ENCODE data around the gene COL1A2.
A peak's percentile ranks its signal among the peaks of the same experiment; 100 is the strongest.

COL1A2 gene

GRCh38 chr7:94439893-94440381 lies 45.2 kb downstream of the COL1A2 start:
- no peak for DNase-seq

GRCh38 chr7:94440451-94441039 lies 45.9 kb downstream of the COL1A2 start:
- no peak for DNase-seq

GRCh38 chr7:94441138-94441537 lies 46.4 kb downstream of the COL1A2 start:
- no peak for DNase-seq

- no peak for DNase-seq
Observed at GRCh38 chr7:94442639-94443038, 47.9 kb downstream of the COL1A2 start.

GRCh38 chr7:94444813-94445212 lies 50.1 kb downstream of the COL1A2 start:
- no peak for DNase-seq

GRCh38 chr7:94445696-94446194 lies 51.0 kb downstream of the COL1A2 start:
- DNase-seq, result no peak

- DNase-seq, result no peak
Observed at GRCh38 chr7:94446308-94446707, 51.6 kb downstream of the COL1A2 start.

- peak; percentile 40 for DNase-seq
Observed at GRCh38 chr7:94449151-94449725, 54.5 kb downstream of the COL1A2 start.

- DNase-seq, result no peak
Observed at GRCh38 chr7:94450044-94450697, 55.5 kb downstream of the COL1A2 start.

GRCh38 chr7:94451187-94451586 lies 56.5 kb downstream of the COL1A2 start:
- DNase-seq, result no peak

GRCh38 chr7:94452239-94452638 lies 57.5 kb downstream of the COL1A2 start:
- DNase-seq, result no peak

GRCh38 chr7:94453898-94454297 lies 59.2 kb downstream of the COL1A2 start:
- DNase-seq, result no peak

GRCh38 chr7:94458041-94458440 lies 63.3 kb downstream of the COL1A2 start:
- DNase-seq, result no peak

- DNase-seq, result no peak
Observed at GRCh38 chr7:94466516-94466915, 71.8 kb downstream of the COL1A2 start.

- DNase-seq, result no peak
Observed at GRCh38 chr7:94471604-94472003, 76.9 kb downstream of the COL1A2 start.

GRCh38 chr7:94472608-94473007 lies 77.9 kb downstream of the COL1A2 start:
- DNase-seq, result peak; percentile 39

GRCh38 chr7:94476251-94476840 lies 81.7 kb downstream of the COL1A2 start:
- no peak for DNase-seq

GRCh38 chr7:94477878-94478277 lies 83.2 kb downstream of the COL1A2 start:
- DNase-seq, result no peak

- no peak for DNase-seq
Observed at GRCh38 chr7:94478648-94479214, 84.0 kb downstream of the COL1A2 start.

Data from activated CD4-positive, alpha-beta T cell treated with anti-CD3 and anti-CD28 coated beads, Interleukin-2, amount 50 U/mL, for 16 hours (primary cell).